GM21528 (cell line): ENCODE results near the gene ARID1B.
"Not testable (repeated sequence)": the region's sequence is repeated elsewhere in the genome, so short reads cannot be mapped to it uniquely, and the experiment has no call there.

Experiments used
- ATAC-seq: cut with Tn5 transposase; IDR thresholded peaks from one replicate; pipeline ENCODE4 v1.9.1; 2021; ENCODE audit warnings: mild to moderate bottlenecking, moderate library complexity; ENCODE audit not compliant: unreplicated experiment, low FRiP score

The ARID1B gene

GRCh38 chr6:156977527-156978291 is 200.5 kb downstream of the ARID1B start:
- ATAC-seq: no peak

GRCh38 chr6:156978948-156979347 is 201.8 kb downstream of the ARID1B start:
- ATAC-seq: no peak

- no peak for ATAC-seq
These were observed 203.3 kb downstream of the ARID1B start for GRCh38 chr6:156980515-156980914.

- ATAC-seq: no peak
These were observed 203.8 kb downstream of the ARID1B start for GRCh38 chr6:156980948-156981347.

GRCh38 chr6:156982168-156982567 is 205.0 kb downstream of the ARID1B start:
- ATAC-seq: no peak

- ATAC-seq: not testable (repeated sequence)
These were observed 205.7 kb downstream of the ARID1B start for GRCh38 chr6:156982864-156983263.

- peak; percentile 45 for ATAC-seq
These were observed 207.1 kb downstream of the ARID1B start for GRCh38 chr6:156984178-156984738.

GRCh38 chr6:156985309-156985708 is 208.1 kb downstream of the ARID1B start:
- no peak for ATAC-seq

- peak; percentile 73 for ATAC-seq
These were observed 211.3 kb downstream of the ARID1B start for GRCh38 chr6:156988276-156989158.

- ATAC-seq: no peak
These were observed 212.1 kb downstream of the ARID1B start for GRCh38 chr6:156989159-156989806.

- no peak for ATAC-seq
These were observed 215.0 kb downstream of the ARID1B start for GRCh38 chr6:156992020-156992804.

- ATAC-seq: no peak
These were observed 216.5 kb downstream of the ARID1B start for GRCh38 chr6:156993713-156994112.

GRCh38 chr6:156994215-156995076 is 217.3 kb downstream of the ARID1B start:
- ATAC-seq: no peak

- ATAC-seq: no peak
These were observed 218.3 kb downstream of the ARID1B start for GRCh38 chr6:156995502-156995901.

- no peak for ATAC-seq
These were observed 219.1 kb downstream of the ARID1B start for GRCh38 chr6:156996265-156996664.

- ATAC-seq: no peak
These were observed 221.7 kb downstream of the ARID1B start for GRCh38 chr6:156998794-156999330.

- no peak for ATAC-seq
These were observed 222.6 kb downstream of the ARID1B start for GRCh38 chr6:156999762-157000161.

- ATAC-seq: no peak
These were observed 224.5 kb downstream of the ARID1B start for GRCh38 chr6:157001716-157002115.

- ATAC-seq: no peak
These were observed 225.6 kb downstream of the ARID1B start for GRCh38 chr6:157002774-157003173.
